Lower leg skin (tissue), 4 donors: ENCODE results near the gene ARHGEF2. TPM values are rescaled to one million over a fixed set of nuclear protein-coding genes. Genes with fewer than 3 reads are reported as not detected.

Experiments
- DNase-seq, 2 donors: peaks; one replicate each; pipeline ENCODE4 v3.0.0-alpha.2; 2019; ENCODE audit warnings: low spot score in 2 of 2
- H3K4me3 ChIP-seq: fragments of 200-600 bp; sonication (generic); 2 replicates; pipeline ENCODE4 v1.5.1; 2017; ENCODE audit warnings: mild to moderate bottlenecking, low read depth; ENCODE audit not compliant: poor library complexity, severe bottlenecking
- POLR2A ChIP-seq, 2 donors: fragments of 450-650 bp; IDR thresholded peaks; one replicate each; pipeline ENCODE4 v1.6.1; 2016 to 2017; ENCODE audit warnings: antibody characterized with exemption in 2 of 2, mild to moderate bottlenecking in 1 of 2, moderate library complexity in 1 of 2
- WGBS, 2 donors: methylation state at CpG; one replicate each; pipeline ENCODE4 v1.1.5; 2018; 5-methylcytosine and 5-hydroxymethylcytosine counted together
- intact Hi-C: fragments of 100-400 bp; cut with DNase I; formaldehyde crosslinking; loops from one replicate; pipeline ENCODE4 v1.15.0; 2023; ENCODE audit warnings: low total_unique reads
- total RNA-seq, 4 donors: library from RNA; depleted of rRNA; stranded (reverse); fragments of >200 nt; gene quantifications; one replicate each; pipeline ENCODE4 v1.1.0, GENCODE V29; 2016
- TF ChIP-seq, protein P1 (sequence below), 3 donors: fragments of 450-650 bp; IDR thresholded peaks; one replicate each; pipeline ENCODE4 v1.5.1; 2016; ENCODE audit warnings: antibody characterized with exemption in 3 of 3, mild to moderate bottlenecking in 3 of 3, moderate library complexity in 2 of 3

ARHGEF2 gene
- total RNA-seq, 4 donors from 2014 or later = 18.7 to 35.5 (median 28.3) TPM

DNA sequence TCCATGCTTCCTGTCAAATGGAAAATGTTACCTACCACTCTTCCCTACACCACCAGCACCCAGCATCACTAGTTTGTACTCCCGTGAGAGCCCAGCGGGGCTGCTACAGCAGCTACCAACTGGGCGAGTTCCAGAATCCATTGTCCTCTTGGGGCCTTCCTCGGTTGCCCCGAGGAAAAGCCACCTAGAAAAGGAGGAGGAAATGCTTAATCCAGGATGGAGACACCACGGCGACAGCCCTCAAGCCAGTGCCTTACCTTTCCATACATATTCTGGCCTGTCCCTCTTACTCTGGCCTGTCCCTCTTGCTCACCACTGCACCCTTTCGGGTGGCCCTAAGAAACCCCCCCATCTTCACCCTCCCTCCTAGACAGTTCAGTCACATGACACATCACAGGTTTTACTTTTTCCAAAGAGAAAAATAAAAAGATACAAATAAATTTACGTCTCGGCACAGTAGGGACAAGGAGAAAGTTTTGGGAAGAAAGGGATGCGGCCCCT lies 67.7 kb downstream of the ARHGEF2 start:
- H3K4me3 ChIP-seq = peak overlapping the region; percentile 39
- intact Hi-C loops = no loop called here
- DNase-seq = peak; percentile 18 to 68
- TF ChIP-seq, protein P1, sequence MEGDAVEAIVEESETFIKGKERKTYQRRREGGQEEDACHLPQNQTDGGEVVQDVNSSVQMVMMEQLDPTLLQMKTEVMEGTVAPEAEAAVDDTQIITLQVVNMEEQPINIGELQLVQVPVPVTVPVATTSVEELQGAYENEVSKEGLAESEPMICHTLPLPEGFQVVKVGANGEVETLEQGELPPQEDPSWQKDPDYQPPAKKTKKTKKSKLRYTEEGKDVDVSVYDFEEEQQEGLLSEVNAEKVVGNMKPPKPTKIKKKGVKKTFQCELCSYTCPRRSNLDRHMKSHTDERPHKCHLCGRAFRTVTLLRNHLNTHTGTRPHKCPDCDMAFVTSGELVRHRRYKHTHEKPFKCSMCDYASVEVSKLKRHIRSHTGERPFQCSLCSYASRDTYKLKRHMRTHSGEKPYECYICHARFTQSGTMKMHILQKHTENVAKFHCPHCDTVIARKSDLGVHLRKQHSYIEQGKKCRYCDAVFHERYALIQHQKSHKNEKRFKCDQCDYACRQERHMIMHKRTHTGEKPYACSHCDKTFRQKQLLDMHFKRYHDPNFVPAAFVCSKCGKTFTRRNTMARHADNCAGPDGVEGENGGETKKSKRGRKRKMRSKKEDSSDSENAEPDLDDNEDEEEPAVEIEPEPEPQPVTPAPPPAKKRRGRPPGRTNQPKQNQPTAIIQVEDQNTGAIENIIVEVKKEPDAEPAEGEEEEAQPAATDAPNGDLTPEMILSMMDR (IDR thresholded peaks at IDR 0.05) = no peak
- no peak for TF ChIP-seq POLR2A (IDR thresholded peaks at IDR 0.05)
- 1 to 2% methylated on average over 11 of the region's 11 CpGs for WGBS, 2 donors

DNA sequence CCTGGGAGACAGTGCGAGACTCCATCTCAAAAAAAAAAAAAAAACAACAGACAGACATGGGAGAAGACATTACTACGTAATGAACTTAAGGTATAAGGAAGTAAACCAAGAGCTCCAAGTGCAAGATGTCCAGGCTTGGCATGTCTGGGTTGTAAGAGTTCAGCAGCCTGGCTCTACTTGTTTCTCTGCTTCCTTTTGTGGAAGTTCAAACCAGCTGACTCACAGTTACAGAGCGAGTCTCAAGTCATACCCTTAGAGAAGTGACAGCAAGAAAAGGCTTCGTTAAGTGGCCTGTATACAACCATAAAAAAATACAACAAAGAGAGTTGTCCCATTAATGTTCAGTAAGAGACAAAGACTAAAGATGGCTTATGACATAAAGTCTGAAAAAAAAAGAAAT lies 68.5 kb downstream of the ARHGEF2 start:
- WGBS, 2 donors = 53 to 65% methylated on average over 4 of the region's 4 CpGs
- TF ChIP-seq, protein P1 (IDR thresholded peaks at IDR 0.05) = no peak
- no peak for TF ChIP-seq POLR2A (IDR thresholded peaks at IDR 0.05)
- intact Hi-C loops = no loop called here
- peak; percentile 40 to 59 for DNase-seq
- no peak overlapping the region for H3K4me3 ChIP-seq

DNA sequence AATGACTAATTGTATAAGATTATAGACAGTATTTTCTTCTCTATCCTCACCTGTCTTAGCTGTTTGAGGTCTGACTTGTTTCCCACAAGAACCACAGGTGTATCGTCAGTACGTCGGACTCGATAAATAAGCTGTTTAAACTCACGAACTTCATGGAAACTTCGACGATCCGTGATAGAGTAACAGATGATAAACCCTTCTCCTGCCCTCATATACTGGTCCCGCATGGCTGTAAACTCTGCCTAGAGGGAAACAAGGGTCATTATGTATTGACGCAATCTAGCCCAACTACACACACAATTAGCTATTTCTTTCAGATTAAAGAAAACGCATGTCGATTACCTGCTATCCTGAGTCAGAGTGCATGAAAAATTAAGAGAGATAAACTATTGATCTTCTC lies 74.1 kb downstream of the ARHGEF2 start:
- H3K4me3 ChIP-seq = no peak overlapping the region
- WGBS, 2 donors = 95 to 96% methylated on average over 12 of the region's 12 CpGs
- DNase-seq = no peak
- TF ChIP-seq, protein P1 (IDR thresholded peaks at IDR 0.05) = no peak
- intact Hi-C loops = no loop called here

DNA sequence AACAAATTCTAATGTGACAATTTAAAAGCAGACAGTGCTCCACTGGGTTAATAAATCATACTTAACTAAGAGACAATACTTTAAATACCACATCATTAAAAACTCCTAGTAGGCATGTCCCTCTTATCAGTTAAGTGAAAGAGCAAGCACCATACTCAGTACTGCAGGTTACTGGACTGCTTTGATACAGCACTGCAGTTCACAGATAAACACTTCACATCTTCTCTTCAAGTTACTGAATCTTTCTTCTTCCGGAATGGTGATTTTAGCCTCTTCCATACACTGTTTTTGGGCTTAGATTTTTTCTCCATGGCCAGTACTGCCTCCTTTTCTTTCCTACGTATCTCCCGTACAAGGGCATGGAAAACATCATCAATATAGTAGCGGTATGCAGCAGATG lies 78.2 kb downstream of the ARHGEF2 start:
- TF ChIP-seq, protein P1 (IDR thresholded peaks at IDR 0.05) = no peak
- no peak for TF ChIP-seq POLR2A (IDR thresholded peaks at IDR 0.05)
- intact Hi-C loops = loop anchor here (2.0 kb wide), 1 partner anchor 561 kb away; no protein-coding TSS in a partner anchor
- WGBS, 2 donors = 89 to 92% methylated on average over 4 of the region's 4 CpGs

DNA sequence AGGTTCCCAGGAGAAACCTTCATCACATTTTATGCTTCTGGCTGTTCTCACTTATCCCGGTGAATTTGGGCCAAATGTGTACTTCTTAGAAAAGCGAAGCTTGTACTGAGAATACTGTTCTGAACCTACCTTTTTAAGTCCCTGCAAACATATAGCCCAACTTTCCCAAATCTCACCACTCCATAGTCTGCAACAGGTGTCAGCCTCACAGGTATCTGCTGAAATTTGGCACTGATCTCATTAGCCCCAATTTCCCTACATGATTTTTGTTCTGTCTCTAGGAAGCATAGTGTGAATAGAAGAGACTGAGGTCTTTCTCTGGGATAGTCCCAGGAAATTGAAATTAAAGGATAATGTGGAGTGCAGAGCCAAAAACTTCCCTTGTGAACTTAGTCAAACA lies 78.7 kb downstream of the ARHGEF2 start:
- DNase-seq = no peak
- intact Hi-C loops = loop anchor here (2.0 kb wide), 1 partner anchor 561 kb away; no protein-coding TSS in a partner anchor
- TF ChIP-seq POLR2A (IDR thresholded peaks at IDR 0.05) = no peak
- TF ChIP-seq, protein P1 (IDR thresholded peaks at IDR 0.05) = no peak
- H3K4me3 ChIP-seq = no peak overlapping the region
- WGBS, 2 donors = 94 to 95% methylated on average over 2 of the region's 2 CpGs

More for the DNA sequence above, 78.2 kb downstream of the ARHGEF2 start:
- no peak for DNase-seq
- no peak overlapping the region for H3K4me3 ChIP-seq

DNA sequence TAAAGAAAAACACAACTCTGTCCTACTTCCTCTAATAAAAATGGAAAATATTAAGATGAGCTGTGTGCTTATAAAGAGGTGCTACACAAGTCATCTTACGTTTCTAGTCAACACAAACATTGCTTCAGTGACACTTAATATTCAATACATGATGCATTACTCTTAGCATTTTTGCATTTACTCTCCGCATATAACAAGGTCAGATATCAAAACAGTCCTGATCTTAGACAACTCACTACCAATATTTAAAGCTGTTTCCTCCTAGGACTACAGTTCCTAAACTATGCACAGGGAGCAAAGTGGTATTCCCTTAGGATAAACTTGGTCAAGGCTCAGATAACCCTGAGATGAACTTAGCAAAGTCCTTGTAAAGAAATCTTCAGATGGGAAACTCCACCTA lies 79.5 kb downstream of the ARHGEF2 start:
- intact Hi-C loops = no loop called here
- H3K4me3 ChIP-seq = no peak overlapping the region
- 84 to 85% methylated on average over 2 of the region's 2 CpGs for WGBS, 2 donors
- no peak for DNase-seq
- TF ChIP-seq POLR2A (IDR thresholded peaks at IDR 0.05) = no peak
- TF ChIP-seq, protein P1 (IDR thresholded peaks at IDR 0.05) = no peak
